Measurements from ENCODE around the gene LRRC4C. TPM values are rescaled to one million over a fixed set of nuclear protein-coding genes. Genes with fewer than 3 reads are reported as not detected.

LRRC4C gene
- total RNA-seq, 1 donor from 2014 or later, result 16.9 TPM

DNA sequence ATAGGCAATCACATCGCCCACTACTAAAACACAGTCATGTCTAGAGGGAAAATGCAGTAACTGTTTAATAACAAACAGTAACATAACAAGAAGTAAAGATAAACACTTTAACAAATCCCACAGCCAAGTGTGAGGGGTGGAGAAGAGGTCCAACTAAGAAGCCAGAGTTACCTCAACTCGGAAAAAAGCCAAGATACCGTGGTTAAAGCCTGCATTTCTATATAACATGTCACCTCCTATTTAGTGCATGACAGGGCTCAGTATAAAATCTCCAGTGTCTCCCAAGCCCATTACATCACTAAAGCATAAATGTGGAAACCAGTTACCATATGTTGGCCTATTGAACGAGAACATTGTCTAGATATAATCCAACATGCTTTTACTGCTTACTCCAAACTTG is 281.7 kb downstream of the LRRC4C start:
- H3K9me3 Mint-ChIP-seq, result peaks cover 3% of the 10 kb centered on the region
- no peaks in the 10 kb centered on the region for H3K4me1 Mint-ChIP-seq
- DNase-seq (ENCODE audit: low spot score in 2 of 2, unreplicated experiment in 2 of 2), result no peak
- TF ChIP-seq, protein P1, sequence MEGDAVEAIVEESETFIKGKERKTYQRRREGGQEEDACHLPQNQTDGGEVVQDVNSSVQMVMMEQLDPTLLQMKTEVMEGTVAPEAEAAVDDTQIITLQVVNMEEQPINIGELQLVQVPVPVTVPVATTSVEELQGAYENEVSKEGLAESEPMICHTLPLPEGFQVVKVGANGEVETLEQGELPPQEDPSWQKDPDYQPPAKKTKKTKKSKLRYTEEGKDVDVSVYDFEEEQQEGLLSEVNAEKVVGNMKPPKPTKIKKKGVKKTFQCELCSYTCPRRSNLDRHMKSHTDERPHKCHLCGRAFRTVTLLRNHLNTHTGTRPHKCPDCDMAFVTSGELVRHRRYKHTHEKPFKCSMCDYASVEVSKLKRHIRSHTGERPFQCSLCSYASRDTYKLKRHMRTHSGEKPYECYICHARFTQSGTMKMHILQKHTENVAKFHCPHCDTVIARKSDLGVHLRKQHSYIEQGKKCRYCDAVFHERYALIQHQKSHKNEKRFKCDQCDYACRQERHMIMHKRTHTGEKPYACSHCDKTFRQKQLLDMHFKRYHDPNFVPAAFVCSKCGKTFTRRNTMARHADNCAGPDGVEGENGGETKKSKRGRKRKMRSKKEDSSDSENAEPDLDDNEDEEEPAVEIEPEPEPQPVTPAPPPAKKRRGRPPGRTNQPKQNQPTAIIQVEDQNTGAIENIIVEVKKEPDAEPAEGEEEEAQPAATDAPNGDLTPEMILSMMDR (IDR thresholded peaks at IDR 0.05; ENCODE audit: unreplicated experiment), result no peak
- peaks cover 2% of the 10 kb centered on the region for H3K36me3 Mint-ChIP-seq
- H3K27me3 Mint-ChIP-seq (ENCODE audit: low read depth), result no peaks in the 10 kb centered on the region
- H3K4me3 Mint-ChIP-seq, result no peak overlapping the region
- H3K27ac Mint-ChIP-seq, result no peak overlapping the region

DNA sequence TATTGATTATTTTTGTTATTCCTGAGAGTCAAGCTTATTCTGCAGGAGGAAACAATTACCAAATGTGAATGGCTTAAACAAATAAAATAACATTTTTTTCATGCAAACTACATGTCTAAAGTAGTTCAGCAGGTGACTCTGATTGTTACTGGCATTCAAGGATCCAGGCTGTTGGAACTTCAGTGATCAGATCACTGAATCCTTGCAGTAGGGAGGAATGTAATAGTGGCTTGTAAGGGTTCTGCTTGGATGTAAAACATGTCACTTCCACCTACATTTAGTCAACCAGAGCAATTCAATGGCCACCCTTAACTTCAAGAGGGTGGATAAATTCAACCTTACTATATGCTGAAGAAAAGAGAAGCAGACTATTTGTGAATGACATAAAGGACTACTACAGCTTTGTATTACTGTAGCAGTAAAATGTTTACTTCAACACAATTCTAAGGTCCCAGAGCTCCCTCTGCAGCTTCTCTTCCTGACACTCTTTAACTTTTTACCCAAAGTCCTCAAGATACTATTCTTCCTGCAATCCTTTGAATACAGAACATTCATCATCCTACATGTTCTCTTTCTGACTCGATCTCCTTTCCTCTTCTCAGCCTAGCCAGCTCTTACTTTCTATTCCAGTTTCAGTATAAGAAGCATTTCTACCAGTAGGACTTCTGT is 284.0 kb downstream of the LRRC4C start:
- Mint-ChIP-seq H3K27ac (no peak overlapping the region), H3K36me3 (no peaks in the 10 kb centered on the region)

DNA sequence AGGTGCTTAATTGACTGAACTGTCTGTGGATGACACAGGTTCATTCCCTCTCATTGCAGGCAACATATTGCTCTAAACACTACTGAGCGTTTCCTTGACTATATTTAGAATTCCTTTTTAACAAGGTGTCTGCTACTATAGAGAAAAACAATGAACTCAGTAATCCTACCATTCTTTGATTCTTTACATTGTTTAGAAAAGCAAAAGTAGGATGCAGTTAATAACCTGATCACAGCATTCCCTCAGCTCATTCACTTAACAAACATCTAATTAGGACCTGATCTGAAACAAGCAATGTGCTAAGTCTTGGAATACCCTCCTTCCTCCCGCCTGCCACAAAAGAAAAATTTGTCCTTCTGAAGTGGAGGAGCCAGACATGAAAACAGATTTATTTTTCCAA is 313.1 kb downstream of the LRRC4C start:
- no peak for DNase-seq (ENCODE audit: low spot score in 2 of 2, unreplicated experiment in 2 of 2)
- TF ChIP-seq, protein P1 (IDR thresholded peaks at IDR 0.05; ENCODE audit: unreplicated experiment), result no peak
- no peaks in the 10 kb centered on the region for H3K36me3 Mint-ChIP-seq
- H3K27ac Mint-ChIP-seq, result no peak overlapping the region
- no peak overlapping the region for H3K4me3 Mint-ChIP-seq
- no peaks in the 10 kb centered on the region for H3K9me3 Mint-ChIP-seq
- no peaks in the 10 kb centered on the region for H3K27me3 Mint-ChIP-seq (ENCODE audit: low read depth)
- no peaks in the 10 kb centered on the region for H3K4me1 Mint-ChIP-seq

More for the DNA sequence above, 284.0 kb downstream of the LRRC4C start:
- H3K9me3 Mint-ChIP-seq, result peaks cover 3% of the 10 kb centered on the region
- no peak for DNase-seq (ENCODE audit: low spot score in 2 of 2, unreplicated experiment in 2 of 2)
- no peaks in the 10 kb centered on the region for H3K4me1 Mint-ChIP-seq
- TF ChIP-seq, protein P1 (IDR thresholded peaks at IDR 0.05; ENCODE audit: unreplicated experiment), result no peak
- no peak overlapping the region for H3K4me3 Mint-ChIP-seq
- H3K27me3 Mint-ChIP-seq (ENCODE audit: low read depth), result no peaks in the 10 kb centered on the region

DNA sequence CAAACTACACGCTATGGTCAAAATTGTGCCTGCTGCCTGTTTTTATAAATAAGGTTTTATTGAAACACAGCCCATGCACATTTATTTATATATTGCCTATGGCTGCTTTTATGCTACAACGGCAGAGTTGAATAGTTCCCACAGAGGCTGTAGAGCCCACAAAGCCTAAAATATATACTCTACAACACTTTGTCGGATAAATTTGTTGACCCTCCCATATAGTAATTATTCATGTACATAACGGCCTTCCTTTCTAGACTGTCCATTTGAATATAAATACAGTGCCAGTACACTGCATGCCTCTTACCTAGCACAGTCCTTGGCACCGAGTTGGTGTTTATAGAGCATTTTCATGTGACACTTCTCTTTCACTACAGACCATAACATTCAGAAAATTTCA is 314.0 kb downstream of the LRRC4C start:
- TF ChIP-seq, protein P1 (IDR thresholded peaks at IDR 0.05; ENCODE audit: unreplicated experiment), result no peak
- Mint-ChIP-seq H3K4me1 (no peaks in the 10 kb centered on the region), H3K36me3 (no peaks in the 10 kb centered on the region), H3K9me3 (no peaks in the 10 kb centered on the region), H3K27me3 (ENCODE audit: low read depth) (no peaks in the 10 kb centered on the region), H3K4me3 (no peak overlapping the region), H3K27ac (no peak overlapping the region)
- DNase-seq (ENCODE audit: low spot score in 2 of 2, unreplicated experiment in 2 of 2), result no peak

DNA sequence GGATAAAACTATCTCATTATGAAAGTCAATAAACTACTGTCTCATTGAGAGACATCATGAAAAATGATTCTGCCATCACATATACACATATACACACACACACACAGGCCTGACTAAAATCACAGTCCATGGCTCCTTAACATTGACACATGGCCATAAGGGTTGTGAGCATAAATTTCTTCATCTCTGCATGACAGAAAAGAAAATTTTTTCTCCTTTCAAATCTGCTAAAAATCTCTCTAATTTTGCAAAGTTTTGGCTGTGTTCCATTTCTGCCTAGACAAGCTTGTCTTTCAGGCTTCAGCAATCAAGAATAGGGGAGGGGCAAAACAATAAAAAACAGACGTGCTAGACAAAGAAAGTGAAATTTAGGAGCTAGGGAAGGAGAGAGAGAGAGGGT is 324.5 kb downstream of the LRRC4C start:
- TF ChIP-seq, protein P1 (IDR thresholded peaks at IDR 0.05; ENCODE audit: unreplicated experiment), result no peak
- no peak overlapping the region for H3K27ac Mint-ChIP-seq
- DNase-seq (ENCODE audit: low spot score in 2 of 2, unreplicated experiment in 2 of 2), result no peak
- no peaks in the 10 kb centered on the region for H3K9me3 Mint-ChIP-seq
- H3K36me3 Mint-ChIP-seq, result no peaks in the 10 kb centered on the region
- H3K4me3 Mint-ChIP-seq, result no peak overlapping the region
- H3K4me1 Mint-ChIP-seq, result peaks cover 5% of the 10 kb centered on the region
- H3K27me3 Mint-ChIP-seq (ENCODE audit: low read depth), result peaks cover 3% of the 10 kb centered on the region

All from mesothelial cell of epicardium (in vitro differentiated cells).